ENCODE results near the gene MLEC. TPM values are rescaled to one million over a fixed set of nuclear protein-coding genes. Genes with fewer than 3 reads are reported as not detected.

Gene MLEC
- total RNA-seq, 1 donor from 2014 or later: 152 TPM

DNA sequence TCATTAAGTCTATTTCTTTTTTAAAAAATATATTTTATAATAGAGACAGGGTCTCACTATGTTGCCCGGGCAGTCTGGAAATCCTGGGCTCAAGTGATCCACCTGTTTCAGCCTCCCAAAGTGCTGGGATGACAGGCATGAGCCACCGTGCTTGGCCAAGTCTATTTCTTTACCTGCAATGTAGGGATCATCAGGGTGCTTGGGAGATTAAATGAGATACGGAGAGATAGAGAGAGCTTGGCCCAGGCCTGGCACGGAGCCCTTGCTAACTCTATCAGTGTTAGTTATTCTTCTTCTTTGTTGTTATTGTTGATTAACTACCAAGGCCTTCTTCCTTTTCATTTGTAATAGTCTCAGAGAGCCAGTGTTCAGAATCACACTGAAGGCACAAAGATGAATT lies 43.4 kb upstream of the MLEC start:
- FAIRE-seq (no peak), DNase-seq (ENCODE audit: low read depth) (no peak)
- Mint-ChIP-seq H3K27ac (ENCODE audit: unreplicated experiment) (no peak overlapping the region), H3K4me1 (ENCODE audit: low read depth, unreplicated experiment) (peaks cover 2% of the 10 kb centered on the region), H3K36me3 (ENCODE audit: low read depth, unreplicated experiment) (no peaks in the 10 kb centered on the region), H3K4me3 (ENCODE audit: unreplicated experiment) (no peak overlapping the region), H3K9me3 (ENCODE audit: unreplicated experiment) (no peaks in the 10 kb centered on the region), H3K27me3 (ENCODE audit: low read depth, unreplicated experiment) (peaks cover 57% of the 10 kb centered on the region)
- Histone ChIP-seq H3K9me3 (ENCODE audit: insufficient read depth, low read depth, low read length) (no peaks in the 10 kb centered on the region), H3K79me2 (ENCODE audit: insufficient read depth, low read length) (no peaks in the 10 kb centered on the region), H3K9ac (ENCODE audit: low read length) (no peak overlapping the region), H4K20me1 (ENCODE audit: insufficient read depth, low read length) (peaks cover 10% of the 10 kb centered on the region), H3K4me1 (ENCODE audit: insufficient read depth, low read length) (peaks cover under 1% of the 10 kb centered on the region), H3K36me3 (ENCODE audit: insufficient read depth, low read length) (no peaks in the 10 kb centered on the region), H3K27me3 (ENCODE audit: insufficient read depth, low read length) (peaks cover 50% of the 10 kb centered on the region), H2AFZ (ENCODE audit: low read depth, low read length) (no peak overlapping the region), H3K4me3 (ENCODE audit: insufficient read depth, low read depth, low read length) (no peak overlapping the region), H3K4me2 (ENCODE audit: low read length) (no peak overlapping the region), H3K27ac (ENCODE audit: low read depth, low read length) (no peak overlapping the region)
- TF ChIP-seq, protein P1, sequence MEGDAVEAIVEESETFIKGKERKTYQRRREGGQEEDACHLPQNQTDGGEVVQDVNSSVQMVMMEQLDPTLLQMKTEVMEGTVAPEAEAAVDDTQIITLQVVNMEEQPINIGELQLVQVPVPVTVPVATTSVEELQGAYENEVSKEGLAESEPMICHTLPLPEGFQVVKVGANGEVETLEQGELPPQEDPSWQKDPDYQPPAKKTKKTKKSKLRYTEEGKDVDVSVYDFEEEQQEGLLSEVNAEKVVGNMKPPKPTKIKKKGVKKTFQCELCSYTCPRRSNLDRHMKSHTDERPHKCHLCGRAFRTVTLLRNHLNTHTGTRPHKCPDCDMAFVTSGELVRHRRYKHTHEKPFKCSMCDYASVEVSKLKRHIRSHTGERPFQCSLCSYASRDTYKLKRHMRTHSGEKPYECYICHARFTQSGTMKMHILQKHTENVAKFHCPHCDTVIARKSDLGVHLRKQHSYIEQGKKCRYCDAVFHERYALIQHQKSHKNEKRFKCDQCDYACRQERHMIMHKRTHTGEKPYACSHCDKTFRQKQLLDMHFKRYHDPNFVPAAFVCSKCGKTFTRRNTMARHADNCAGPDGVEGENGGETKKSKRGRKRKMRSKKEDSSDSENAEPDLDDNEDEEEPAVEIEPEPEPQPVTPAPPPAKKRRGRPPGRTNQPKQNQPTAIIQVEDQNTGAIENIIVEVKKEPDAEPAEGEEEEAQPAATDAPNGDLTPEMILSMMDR (IDR thresholded peaks at IDR 0.05; ENCODE audit: insufficient read depth, low read depth, low read length): no peak
- no peak for TF ChIP-seq EZH2 (IDR thresholded peaks at IDR 0.05; ENCODE audit: insufficient read depth, low read length)

DNA sequence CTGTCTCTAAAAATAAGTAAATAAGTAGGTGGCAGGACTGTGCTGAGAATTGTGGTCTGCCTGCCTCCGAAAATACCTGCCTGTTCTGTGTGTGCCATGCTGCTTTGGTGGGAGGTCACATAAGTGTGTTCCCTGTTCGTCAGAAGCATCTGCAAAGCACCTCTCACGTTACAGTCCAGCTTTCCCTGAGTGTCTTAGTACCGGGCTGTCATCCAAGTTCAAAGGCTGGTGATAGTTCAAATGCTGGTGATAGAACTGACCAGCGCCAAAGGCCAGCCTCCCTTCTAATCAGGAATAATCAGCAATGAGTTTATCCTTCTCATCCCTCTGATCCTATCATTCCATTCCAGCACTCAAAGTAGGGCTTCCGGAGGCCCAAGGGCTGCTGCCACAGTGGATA lies 40.9 kb upstream of the MLEC start:
- Histone ChIP-seq H3K9me3 (ENCODE audit: insufficient read depth, low read depth, low read length) (no peaks in the 10 kb centered on the region), H3K79me2 (ENCODE audit: insufficient read depth, low read length) (no peaks in the 10 kb centered on the region), H3K9ac (ENCODE audit: low read length) (no peak overlapping the region), H3K4me1 (ENCODE audit: insufficient read depth, low read length) (peaks cover 14% of the 10 kb centered on the region), H3K4me2 (ENCODE audit: low read length) (no peak overlapping the region), H2AFZ (ENCODE audit: low read depth, low read length) (no peak overlapping the region), H3K36me3 (ENCODE audit: insufficient read depth, low read length) (no peaks in the 10 kb centered on the region), H4K20me1 (ENCODE audit: insufficient read depth, low read length) (peaks cover 10% of the 10 kb centered on the region), H3K27ac (ENCODE audit: low read depth, low read length) (no peak overlapping the region), H3K27me3 (ENCODE audit: insufficient read depth, low read length) (peaks cover 59% of the 10 kb centered on the region), H3K4me3 (ENCODE audit: insufficient read depth, low read depth, low read length) (no peak overlapping the region)
- Mint-ChIP-seq H3K27me3 (ENCODE audit: low read depth, unreplicated experiment) (peaks cover 57% of the 10 kb centered on the region), H3K4me1 (ENCODE audit: low read depth, unreplicated experiment) (peaks cover 2% of the 10 kb centered on the region), H3K36me3 (ENCODE audit: low read depth, unreplicated experiment) (no peaks in the 10 kb centered on the region), H3K27ac (ENCODE audit: unreplicated experiment) (no peak overlapping the region), H3K9me3 (ENCODE audit: unreplicated experiment) (no peaks in the 10 kb centered on the region), H3K4me3 (ENCODE audit: unreplicated experiment) (no peak overlapping the region)
- FAIRE-seq: no peak
- no peak for DNase-seq (ENCODE audit: low read depth)
- no peak for TF ChIP-seq EZH2 (IDR thresholded peaks at IDR 0.05; ENCODE audit: insufficient read depth, low read length)
- TF ChIP-seq, protein P1 (IDR thresholded peaks at IDR 0.05; ENCODE audit: insufficient read depth, low read depth, low read length): no peak

DNA sequence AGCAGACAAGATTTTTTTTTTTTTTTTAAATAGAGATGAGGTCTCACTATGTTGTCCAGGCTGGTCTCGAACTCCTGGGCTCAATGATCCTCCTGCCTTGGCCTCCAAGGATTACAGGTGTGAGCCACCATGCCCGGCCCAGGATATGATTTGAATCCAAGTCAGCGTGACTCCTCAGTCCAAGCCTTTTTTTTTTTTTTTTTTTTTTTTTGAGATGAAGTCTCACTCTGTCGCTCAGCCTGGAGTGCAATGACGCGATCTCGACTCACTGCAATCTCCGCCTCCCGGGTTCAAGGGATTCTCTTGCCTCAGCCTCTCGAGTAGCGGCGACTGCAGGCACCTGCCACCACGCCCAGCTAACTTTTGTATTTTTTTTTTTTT lies 39.6 kb upstream of the MLEC start:
- no peak overlapping the region for H3K9ac ChIP-seq (ENCODE audit: low read length)
- FAIRE-seq (no peak), DNase-seq (ENCODE audit: low read depth) (no peak)
- H3K79me2 ChIP-seq (ENCODE audit: insufficient read depth, low read length): no peaks in the 10 kb centered on the region
- H2AFZ ChIP-seq (ENCODE audit: low read depth, low read length): no peak overlapping the region
- H3K4me3 ChIP-seq (ENCODE audit: insufficient read depth, low read depth, low read length): no peak overlapping the region
- H3K9me3 ChIP-seq (ENCODE audit: insufficient read depth, low read depth, low read length): no peaks in the 10 kb centered on the region
- H3K9me3 Mint-ChIP-seq (ENCODE audit: unreplicated experiment): no peaks in the 10 kb centered on the region
- H3K4me1 ChIP-seq (ENCODE audit: insufficient read depth, low read length): peaks cover 14% of the 10 kb centered on the region
- no peaks in the 10 kb centered on the region for H3K36me3 Mint-ChIP-seq (ENCODE audit: low read depth, unreplicated experiment)
- peaks cover 51% of the 10 kb centered on the region for H3K27me3 Mint-ChIP-seq (ENCODE audit: low read depth, unreplicated experiment)
- no peak overlapping the region for H3K27ac Mint-ChIP-seq (ENCODE audit: unreplicated experiment)
- no peak overlapping the region for H3K4me3 Mint-ChIP-seq (ENCODE audit: unreplicated experiment)
- H4K20me1 ChIP-seq (ENCODE audit: insufficient read depth, low read length): peaks cover 1% of the 10 kb centered on the region
- H3K4me1 Mint-ChIP-seq (ENCODE audit: low read depth, unreplicated experiment): peaks cover 2% of the 10 kb centered on the region
- TF ChIP-seq, protein P1 (IDR thresholded peaks at IDR 0.05; ENCODE audit: insufficient read depth, low read depth, low read length): no peak
- TF ChIP-seq EZH2 (IDR thresholded peaks at IDR 0.05; ENCODE audit: insufficient read depth, low read length): no peak
- no peaks in the 10 kb centered on the region for H3K36me3 ChIP-seq (ENCODE audit: insufficient read depth, low read length)
- no peak overlapping the region for H3K27ac ChIP-seq (ENCODE audit: low read depth, low read length)
- peaks cover 59% of the 10 kb centered on the region for H3K27me3 ChIP-seq (ENCODE audit: insufficient read depth, low read length)
- H3K4me2 ChIP-seq (ENCODE audit: low read length): no peak overlapping the region
